H1 (cell line): ENCODE data around the gene RUVBL2. TPM values are rescaled to one million over a fixed set of nuclear protein-coding genes. Genes with fewer than 3 reads are reported as not detected.

Source experiments
- CTCF ChIA-PET: fragments of 300-600 bp; sonication (Branson Sonifier 250); formaldehyde crosslinking; loops from one replicate; lab custom pipeline; 2021; ENCODE audit not compliant: partially characterized antibody; lab: Charles Lee
- POLR2A ChIA-PET: fragments of 300-600 bp; sonication (Branson Sonifier 250); formaldehyde crosslinking; loops from one replicate; lab custom pipeline; 2021; ENCODE audit warnings: inconsistent platforms; ENCODE audit not compliant: partially characterized antibody; lab: Charles Lee
- DNase-seq, 2 experiments: peaks; one replicate each; pipeline versions ENCODE4 v3.0.0 to v3.0.0-alpha.2; 2010 to 2022; ENCODE audit warnings: low spot score in 2 of 2, low read depth in 1 of 2, mixed read lengths in 1 of 2
- FAIRE-seq: peaks from 2 replicates; lab custom pipeline; 2011; peaks lifted over from hg19 to GRCh38; lab: Jason Lieb, UNC
- H2AFZ ChIP-seq: 2 replicates; pipeline ENCODE4 v1.8.1; 2012; ENCODE audit warnings: low read length, inconsistent platforms
- H2AK5ac ChIP-seq: 2 replicates; pipeline ENCODE4 v1.6.1; 2013; ENCODE audit warnings: low read depth, low read length
- H2BK120ac ChIP-seq: replicated peaks from 2 replicates; pipeline ENCODE3; 2013; ENCODE audit warnings: low read depth, low read length, inconsistent platforms
- H2BK12ac ChIP-seq: 2 replicates; pipeline ENCODE4 v1.6.1; 2013; ENCODE audit warnings: low read depth, low read length
- H2BK15ac ChIP-seq: 2 replicates; pipeline ENCODE4 v1.6.1; 2013; ENCODE audit warnings: low read length
- H2BK20ac ChIP-seq: 2 replicates; pipeline ENCODE4 v1.6.1; 2013; ENCODE audit warnings: low read length
- H2BK5ac ChIP-seq: 2 replicates; pipeline ENCODE4 v1.6.1; 2013; ENCODE audit warnings: low read depth, low read length
- H3K14ac ChIP-seq: 2 replicates; pipeline ENCODE4 v1.6.1; 2013; ENCODE audit warnings: inconsistent platforms; ENCODE audit not compliant: insufficient read length
- H3K18ac ChIP-seq: 2 replicates; pipeline ENCODE4 v1.6.1; 2013; ENCODE audit warnings: low read length; ENCODE audit errors: extremely low read depth
- H3K23ac ChIP-seq: 2 replicates; pipeline ENCODE4 v1.6.1; 2013; ENCODE audit warnings: inconsistent platforms; ENCODE audit not compliant: insufficient read length
- H3K23me2 ChIP-seq: 2 replicates; pipeline ENCODE4 v1.6.1; 2013; ENCODE audit warnings: low read depth, low read length
- H3K27ac ChIP-seq: 2 replicates; pipeline ENCODE4 v1.6.1; 2011; ENCODE audit warnings: low read depth, low read length, inconsistent platforms
- H3K27me3 ChIP-seq, 4 experiments: replicated peaks in 1 of 4; 1 replicate in 1 of 4; 2 replicates in 3 of 4; pipeline versions ENCODE4 v1.6.1 to v1.8.1; 2011 to 2013; ENCODE audit warnings: low read length in 3 of 4, mild to moderate bottlenecking in 3 of 4, inconsistent platforms in 2 of 4, mixed read lengths in 2 of 4, moderate library complexity in 1 of 4; ENCODE audit not compliant: control insufficient read depth in 3 of 4, insufficient read depth in 3 of 4; ENCODE audit errors: extremely low read depth in 1 of 4
- H3K36me3 ChIP-seq, 4 experiments: 2 replicates each; pipeline versions ENCODE4 v1.6.1 to v1.8.1; 2011 to 2013; ENCODE audit warnings: mild to moderate bottlenecking in 4 of 4, low read length in 3 of 4, moderate library complexity in 2 of 4, control low read depth in 1 of 4, inconsistent platforms in 1 of 4; ENCODE audit not compliant: insufficient read depth in 4 of 4, control insufficient read depth in 2 of 4
- H3K4ac ChIP-seq: replicated peaks from 2 replicates; pipeline ENCODE3; 2013; ENCODE audit warnings: low read length, low read depth, mixed read lengths, inconsistent platforms; ENCODE audit not compliant: insufficient read length
- H3K4me1 ChIP-seq, 4 experiments: replicated peaks in 1 of 4; 1 replicate in 1 of 4; 2 replicates in 3 of 4; pipeline versions ENCODE4 v1.6.1 to v1.8.1; 2011 to 2013; ENCODE audit warnings: low read length in 3 of 4, inconsistent platforms in 2 of 4, mixed read lengths in 1 of 4; ENCODE audit not compliant: insufficient read depth in 4 of 4, control insufficient read depth in 3 of 4
- H3K4me2 ChIP-seq, 2 experiments: 2 replicates each; pipeline versions ENCODE4 v1.6.1 to v1.8.1; 2011 to 2013; ENCODE audit warnings: low read depth in 2 of 2, low read length in 2 of 2, control low read depth in 1 of 2, inconsistent platforms in 1 of 2, mild to moderate bottlenecking in 1 of 2; ENCODE audit not compliant: insufficient read depth in 1 of 2
- H3K4me3 ChIP-seq, 4 experiments: fragments of 200-600, 300-600 bp in 1 of 4; sonication (generic), shearing (Covaris generic), sonication (Bioruptor Twin) in 1 of 4; 2 replicates each; pipeline versions ENCODE4 v1.5.1 to v1.8.1; 2011 to 2016; ENCODE audit warnings: low read length in 4 of 4, low read depth in 3 of 4, control low read depth in 2 of 4, inconsistent platforms in 2 of 4, mild to moderate bottlenecking in 2 of 4, mixed read lengths in 1 of 4, moderate library complexity in 1 of 4; ENCODE audit not compliant: insufficient read depth in 2 of 4; ENCODE audit errors: extremely low read depth in 1 of 4
- H3K56ac ChIP-seq: replicated peaks from 2 replicates; pipeline ENCODE3; 2013; ENCODE audit warnings: low read depth, mild to moderate bottlenecking, mixed read lengths, low read length, inconsistent platforms; ENCODE audit not compliant: insufficient read length
- H3K79me1 ChIP-seq: 2 replicates; pipeline ENCODE4 v1.6.1; 2013; ENCODE audit warnings: low read depth, low read length, control low read depth
- H3K79me2 ChIP-seq, 2 experiments: 2 replicates each; pipeline versions ENCODE4 v1.6.1 to v1.8.1; 2012 to 2013; ENCODE audit warnings: low read length in 2 of 2, mild to moderate bottlenecking in 2 of 2, inconsistent platforms in 1 of 2; ENCODE audit not compliant: insufficient read depth in 2 of 2, control insufficient read depth in 1 of 2
- H3K9ac ChIP-seq, 4 experiments: replicated peaks in 1 of 4; 1 replicate in 1 of 4; 2 replicates in 3 of 4; pipeline versions ENCODE4 v1.6.1 to v1.8.1; 2011 to 2013; ENCODE audit warnings: low read depth in 3 of 4, low read length in 3 of 4, control low read depth in 2 of 4, mild to moderate bottlenecking in 2 of 4, moderate library complexity in 2 of 4, inconsistent platforms in 1 of 4; ENCODE audit errors: extremely low read depth in 1 of 4
- H3K9me3 ChIP-seq, 2 experiments: 2 replicates each; pipeline versions ENCODE4 v1.6.1 to v1.8.1; 2012 to 2013; ENCODE audit warnings: mild to moderate bottlenecking in 2 of 2, moderate library complexity in 2 of 2, control low read depth in 1 of 2, inconsistent platforms in 1 of 2, low read depth in 1 of 2, low read length in 1 of 2, mixed read lengths in 1 of 2; ENCODE audit not compliant: insufficient read depth in 2 of 2
- H4K20me1 ChIP-seq, 2 experiments: replicated peaks in 1 of 2; 2 replicates each; pipeline versions ENCODE3 to v1.8.1; 2011 to 2013; ENCODE audit warnings: inconsistent platforms in 2 of 2, low read length in 2 of 2, mild to moderate bottlenecking in 1 of 2; ENCODE audit not compliant: insufficient read depth in 2 of 2, control insufficient read depth in 1 of 2
- H4K5ac ChIP-seq: 2 replicates; pipeline ENCODE4 v1.6.1; 2013; ENCODE audit warnings: low read length, low read depth, mixed read lengths, inconsistent platforms; ENCODE audit not compliant: insufficient read length
- H4K8ac ChIP-seq: 2 replicates; pipeline ENCODE4 v1.8.0; 2013; ENCODE audit warnings: mild to moderate bottlenecking, moderate library complexity, low read length, inconsistent platforms; ENCODE audit not compliant: insufficient read depth; ENCODE audit errors: extremely low read depth
- H4K91ac ChIP-seq: replicated peaks from 2 replicates; pipeline ENCODE3; 2013; ENCODE audit warnings: low read length, mixed read lengths, inconsistent platforms; ENCODE audit not compliant: insufficient read length
- SP2 ChIP-seq: IDR thresholded peaks from 2 replicates; pipeline ENCODE4 v1.6.1; 2012; ENCODE audit warnings: mild to moderate bottlenecking, low read length, inconsistent platforms
- TAF7 ChIP-seq: optimal IDR thresholded peaks from 2 replicates; pipeline ENCODE3; 2011; ENCODE audit warnings: low read depth, mild to moderate bottlenecking, inconsistent platforms, low read length, moderate library complexity, borderline replicate concordance
- WGBS, 2 experiments: shearing (Covaris generic) in 1 of 2; methylation state at CpG; one replicate each; pipeline versions ENCODE4 v1.1.6 to v1.1.7; 2013 to 2015; ENCODE audit warnings: low lambda C conversion rate in 2 of 2, mixed read lengths in 2 of 2, inconsistent platforms in 1 of 2, low coverage in 1 of 2, missing lambda C conversion rate in 1 of 2; ENCODE audit not compliant: insufficient replicate concordance in 2 of 2, insufficient coverage in 1 of 2, insufficient read length in 1 of 2; ENCODE audit errors: extremely low coverage in 1 of 2, missing lambda C conversion rate in 1 of 2; 5-methylcytosine and 5-hydroxymethylcytosine counted together
- polyA plus RNA-seq, 7 experiments: library from polyadenylated mRNA; depleted of rRNA in 3 of 7; stranded (reverse) in 5 of 7; unstranded in 2 of 7; fragments of >200 nt in 5 of 7; fragments of 200-250 nt in 2 of 7; gene quantifications; 1 replicate in 5 of 7; 2 replicates in 1 of 7; 4 replicates in 1 of 7; pipeline versions ENCODE4 v1.2.1 to v1.2.3, GENCODE V29; 2011 to 2013; ENCODE audit warnings: missing spikeins in 2 of 7, mixed read lengths in 2 of 7
- total RNA-seq: library from RNA; stranded (reverse); fragmentation: NEBNext Ultra II Directional; extraction: Animal tissue kit (Norgen Biotek cat#: 25700); gene quantifications from 2 replicates; pipeline ENCODE4 v1.2.1, GENCODE V29; 2021

RUVBL2 gene
- total and polyA plus RNA-seq, 2 of the 8 experiments (the other 6 are each of a cell fraction or from before 2014, with no cell fraction given) = 152 to 247 TPM

GRCh38 chr19:49020342-49020741 lies 26.7 kb downstream of the RUVBL2 start:
- H3K27me3 ChIP-seq = peaks cover 0 to 15% (median 12%) of the 10 kb centered on the region in 4 experiments; a peak in 6 of 7 replicates
- H3K79me2 ChIP-seq = no peaks in the 10 kb centered on the region
- 75% methylated on average over 11 of the region's 11 CpGs; no CpG with 5 or more reads in 1 of the 2 experiments for WGBS, 2 experiments
- H3K4me3 ChIP-seq = no peak overlapping the region
- H3K56ac ChIP-seq = no peak overlapping the region
- H3K23ac ChIP-seq = no peak overlapping the region
- H4K20me1 ChIP-seq = peaks cover 0 to 2% of the 10 kb centered on the region in 2 experiments
- peaks cover under 1 to 9% (median 2%) of the 10 kb centered on the region in 4 experiments; a peak in 6 of 8 replicates for H3K36me3 ChIP-seq
- no peak overlapping the region for H3K14ac ChIP-seq
- H2AK5ac ChIP-seq = no peak overlapping the region
- TF ChIP-seq SP2 (peak; percentile 8; the same call in 1 of the 2 replicates), TAF7 (no peak)
- no peak overlapping the region for H4K91ac ChIP-seq
- DNase-seq = peak in 1 of 2 experiments; percentile 60
- H3K4ac ChIP-seq = no peak overlapping the region
- H2BK5ac ChIP-seq = no peak overlapping the region
- H2BK12ac ChIP-seq = peak overlapping the region; percentile 50; the same call in 1 of the 2 replicates
- H3K4me1 ChIP-seq = peaks cover 0 to 17% (median 8%) of the 10 kb centered on the region in 4 experiments; a peak in 5 of 7 replicates
- H3K9me3 ChIP-seq = no peaks in the 10 kb centered on the region
- no peak overlapping the region for H4K8ac ChIP-seq
- no peak overlapping the region for H3K9ac ChIP-seq
- H3K27ac ChIP-seq = no peak overlapping the region
- no peak overlapping the region for H2BK15ac ChIP-seq
- peaks cover 6% of the 10 kb centered on the region; the same call in 1 of the 2 replicates for H3K23me2 ChIP-seq
- no peak for FAIRE-seq
- ChIA-PET CTCF (interaction anchor here (1.2 to 8.1 kb wide), 6 partner anchors 11 to 205 kb away, joined by 3 to 46 read pairs (median 8); partner anchors contain the start of genes CGB2, GYS1 and RUVBL2), POLR2A (interaction anchor here (1.1 to 1.5 kb wide), 5 partner anchors 22 to 210 kb away, joined by 3 to 6 read pairs (median 3); partner anchors contain the start of genes BCAT2 and LIN7B)
- H3K18ac ChIP-seq = peak overlapping the region; percentile 71
- no peaks in the 10 kb centered on the region for H3K79me1 ChIP-seq
- no peak overlapping the region for H2BK120ac ChIP-seq
- no peak overlapping the region for H2AFZ ChIP-seq
- peak overlapping the region; percentile 33 to 78; a peak in 2 of 4 replicates for H3K4me2 ChIP-seq
- no peak overlapping the region for H4K5ac ChIP-seq
- no peak overlapping the region for H2BK20ac ChIP-seq
